ENCODE data around the gene ATG9A.

GRCh38 chr2:219278655-219279150 is 49.3 kb upstream of the ATG9A start:
- TF ChIP-seq POLR2AphosphoS5 (IDR thresholded peaks at IDR 0.05; ENCODE audit: low read depth, low read length), result 0 out of 2 replicates have a peak, but pooled peaks have one; percentile 1
- no peak for TF ChIP-seq POLR2A (IDR thresholded peaks at IDR 0.05; ENCODE audit: low read depth, low read length)
- TF ChIP-seq TAF1 (IDR thresholded peaks at IDR 0.05; ENCODE audit: low read depth, low read length), result no peak

Data from GM12891 (cell line).